VCaP (cell line): ENCODE data around the gene ANO3.

ENCODE experiments used
- H3K27ac ChIP-seq: fragments of 450-650 bp; 2 replicates; pipeline ENCODE4 v1.5.1; 2017
- TF ChIP-seq, protein P1 (sequence below): fragments of 450-650 bp; conservative IDR thresholded peaks from 2 replicates; pipeline ENCODE4 v1.5.1; 2017; ENCODE audit warnings: mild to moderate bottlenecking, moderate library complexity

ANO3 gene

DNA sequence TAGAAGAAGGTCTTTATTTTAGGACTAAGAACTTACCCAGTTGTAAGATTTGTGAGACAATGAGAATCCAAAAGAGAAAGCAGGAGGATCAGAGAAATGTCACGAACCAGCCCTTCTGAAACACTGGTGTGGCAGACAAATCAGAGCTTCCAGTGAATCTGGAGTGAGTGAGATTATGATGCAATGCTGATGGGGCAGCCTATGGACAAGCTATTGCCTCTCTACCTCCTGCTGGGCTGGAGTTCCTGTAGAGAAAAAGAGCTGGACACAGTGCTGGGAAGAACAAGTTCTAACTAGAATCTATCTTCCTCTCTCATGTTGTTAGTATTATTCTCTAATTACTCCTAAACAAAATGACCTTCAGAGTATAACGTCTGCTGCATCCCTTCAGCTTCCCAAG is 12.0 kb upstream of the ANO3 start:
- peak overlapping the region; percentile 68; the same call in 1 of the 2 replicates for H3K27ac ChIP-seq
- TF ChIP-seq, protein P1, sequence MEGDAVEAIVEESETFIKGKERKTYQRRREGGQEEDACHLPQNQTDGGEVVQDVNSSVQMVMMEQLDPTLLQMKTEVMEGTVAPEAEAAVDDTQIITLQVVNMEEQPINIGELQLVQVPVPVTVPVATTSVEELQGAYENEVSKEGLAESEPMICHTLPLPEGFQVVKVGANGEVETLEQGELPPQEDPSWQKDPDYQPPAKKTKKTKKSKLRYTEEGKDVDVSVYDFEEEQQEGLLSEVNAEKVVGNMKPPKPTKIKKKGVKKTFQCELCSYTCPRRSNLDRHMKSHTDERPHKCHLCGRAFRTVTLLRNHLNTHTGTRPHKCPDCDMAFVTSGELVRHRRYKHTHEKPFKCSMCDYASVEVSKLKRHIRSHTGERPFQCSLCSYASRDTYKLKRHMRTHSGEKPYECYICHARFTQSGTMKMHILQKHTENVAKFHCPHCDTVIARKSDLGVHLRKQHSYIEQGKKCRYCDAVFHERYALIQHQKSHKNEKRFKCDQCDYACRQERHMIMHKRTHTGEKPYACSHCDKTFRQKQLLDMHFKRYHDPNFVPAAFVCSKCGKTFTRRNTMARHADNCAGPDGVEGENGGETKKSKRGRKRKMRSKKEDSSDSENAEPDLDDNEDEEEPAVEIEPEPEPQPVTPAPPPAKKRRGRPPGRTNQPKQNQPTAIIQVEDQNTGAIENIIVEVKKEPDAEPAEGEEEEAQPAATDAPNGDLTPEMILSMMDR: no peak

DNA sequence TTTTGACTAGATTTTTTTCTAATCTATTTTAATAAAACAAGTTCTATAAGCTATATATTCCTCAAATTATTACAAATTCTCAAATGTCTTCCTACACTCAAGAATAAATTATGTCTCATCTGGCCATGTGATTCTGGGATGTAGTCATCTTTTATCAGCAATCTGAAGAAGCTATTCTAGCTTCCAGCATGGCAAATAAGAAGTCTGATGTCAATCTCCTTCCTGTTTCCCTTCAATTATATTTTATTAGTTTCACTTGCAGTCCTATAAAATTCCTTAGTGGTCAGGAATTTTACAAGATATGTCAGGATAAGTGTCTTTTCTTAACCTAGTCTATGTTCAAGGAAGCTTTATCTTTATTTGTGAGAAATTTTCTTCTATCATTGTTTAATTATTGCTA is 10.4 kb upstream of the ANO3 start:
- TF ChIP-seq, protein P1: no peak

DNA sequence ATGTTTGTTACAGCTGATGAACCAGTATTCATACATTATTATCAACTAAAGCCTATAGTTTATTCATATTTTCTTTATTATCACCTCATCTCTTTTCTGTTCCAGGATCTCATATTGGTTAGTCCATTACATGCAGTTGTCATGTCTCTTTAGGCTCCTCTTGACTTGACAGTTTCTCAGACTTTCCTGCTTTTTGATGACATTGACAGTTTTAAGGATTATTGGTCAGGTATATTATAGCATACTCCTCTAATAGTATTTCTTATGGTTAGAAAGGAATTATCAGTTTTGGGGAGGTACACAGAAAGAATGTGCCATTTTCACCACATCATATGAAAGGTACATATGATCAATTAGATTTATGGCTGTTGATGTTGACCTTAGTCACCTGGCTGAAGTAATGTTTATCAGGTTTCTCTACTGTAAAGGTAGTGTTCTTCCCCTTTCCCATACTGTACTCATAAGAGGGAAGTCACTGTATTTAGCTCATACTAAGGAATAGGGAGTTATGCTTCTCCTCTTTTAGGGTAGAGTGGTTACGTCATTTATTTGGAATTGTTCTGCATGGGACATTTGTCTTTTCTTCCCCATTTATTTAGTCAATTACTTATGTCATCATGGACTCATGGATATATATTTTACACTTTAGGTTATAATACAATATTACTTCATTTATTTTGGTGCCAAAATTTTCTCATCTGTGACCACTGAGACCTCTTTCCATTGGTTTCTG is 9.4 kb upstream of the ANO3 start:
- peak overlapping the region; percentile 68 for H3K27ac ChIP-seq
- TF ChIP-seq, protein P1: no peak

More for the DNA sequence above, 10.4 kb upstream of the ANO3 start:
- peak overlapping the region; percentile 68 for H3K27ac ChIP-seq

DNA sequence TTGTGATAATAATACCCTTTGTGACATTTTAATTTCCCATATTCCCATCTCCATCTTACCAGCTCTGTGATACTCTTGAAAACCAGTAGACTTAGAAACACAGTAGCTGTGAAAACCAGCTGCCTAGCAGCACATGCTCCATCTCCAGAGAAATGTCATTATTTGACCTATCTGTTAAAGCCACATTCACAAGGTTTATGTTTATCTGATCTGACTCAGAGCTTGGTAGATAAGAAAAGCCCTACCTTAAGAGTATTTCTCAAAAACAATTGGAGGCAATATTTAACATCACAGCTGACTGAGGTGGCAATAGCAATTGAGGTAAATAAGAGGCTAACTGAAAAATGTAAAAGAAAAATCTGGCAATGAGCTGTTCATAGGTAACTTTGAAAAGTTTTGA is 8.1 kb upstream of the ANO3 start:
- TF ChIP-seq, protein P1: no peak

DNA sequence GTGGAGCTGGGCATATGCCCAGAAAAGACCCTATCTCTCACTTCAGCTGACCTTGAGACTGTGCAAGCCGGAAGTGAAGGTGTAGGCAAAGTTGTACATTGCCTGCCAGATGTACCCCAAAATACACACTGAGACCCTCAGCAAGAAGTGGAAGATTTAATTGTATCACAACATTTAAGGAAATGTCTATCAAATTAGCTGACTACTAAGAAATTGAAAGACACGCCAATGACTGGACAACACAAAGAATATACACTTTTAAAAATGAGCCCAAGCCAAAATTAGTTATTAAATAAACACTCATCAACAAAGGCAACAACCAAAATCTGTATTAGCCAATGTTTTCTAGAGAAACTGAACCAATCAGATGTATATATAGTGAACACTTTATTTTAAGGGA is 7.7 kb upstream of the ANO3 start:
- TF ChIP-seq, protein P1: no peak
- H3K27ac ChIP-seq: no peak overlapping the region; the same call in 1 of the 2 replicates

More for the DNA sequence above, 8.1 kb upstream of the ANO3 start:
- H3K27ac ChIP-seq: no peak overlapping the region; the same call in 1 of the 2 replicates

DNA sequence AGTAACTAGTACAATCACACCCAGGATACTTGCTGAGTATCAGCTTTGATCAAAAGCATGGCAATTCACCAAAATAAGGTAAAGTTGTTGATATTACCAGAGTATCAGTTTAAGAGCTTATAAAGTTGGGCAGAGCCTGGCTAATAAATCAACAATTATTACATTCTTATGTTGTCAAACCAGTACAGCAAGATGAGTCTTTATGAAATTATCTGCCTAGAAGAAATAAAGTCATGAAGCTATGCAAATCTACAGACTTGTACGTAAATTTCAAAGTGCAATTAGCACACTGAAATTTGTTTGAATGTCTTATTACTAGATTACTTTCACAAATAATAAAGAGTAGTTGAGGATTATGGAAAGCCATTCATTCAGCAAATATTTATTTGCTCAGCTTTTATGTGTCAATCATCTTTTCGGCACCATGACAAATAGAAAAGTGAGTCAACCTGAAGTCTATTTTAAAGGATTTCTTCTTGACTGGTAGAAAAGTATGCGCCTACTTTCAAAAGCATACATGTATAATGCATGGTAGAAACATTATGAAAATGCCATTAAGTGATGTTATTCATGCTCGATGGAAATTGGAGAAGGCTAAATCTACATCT is 5.0 kb upstream of the ANO3 start:
- peak overlapping the region; percentile 52 for H3K27ac ChIP-seq

DNA sequence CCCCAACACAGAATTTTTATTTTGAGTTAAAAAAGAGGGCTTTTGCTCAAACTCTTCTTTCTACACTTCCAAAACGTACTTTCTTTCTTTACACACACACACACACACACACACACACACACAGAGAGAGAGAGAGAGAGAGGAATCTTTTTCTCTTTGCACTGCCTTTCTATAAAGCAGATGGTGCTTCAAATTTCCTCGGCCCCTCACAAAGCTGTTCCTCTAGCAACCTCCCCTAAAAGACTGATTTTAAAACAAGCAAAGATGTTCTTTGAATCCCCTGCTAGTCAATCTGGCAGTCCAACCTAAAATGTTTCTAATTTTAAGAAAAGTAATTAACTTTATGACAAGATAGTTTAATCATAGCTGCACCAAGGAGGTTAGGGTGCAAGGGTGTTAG is 2.7 kb upstream of the ANO3 start:
- TF ChIP-seq, protein P1: no peak
- no peak overlapping the region for H3K27ac ChIP-seq

More for the DNA sequence above, 5.0 kb upstream of the ANO3 start:
- TF ChIP-seq, protein P1: no peak
